H1 (cell line): Measurements from ENCODE around the gene ZNF213. TPM values are rescaled to one million over a fixed set of nuclear protein-coding genes. Genes with fewer than 3 reads are reported as not detected.

Source experiments
- BRCA1 ChIP-seq: IDR thresholded peaks from 2 replicates; pipeline ENCODE4 v1.6.1; 2012; ENCODE audit warnings: low read depth, low read length, improper control_type of control experiment
- HDAC2 ChIP-seq, 2 experiments: fragments of 300-600 bp in 1 of 2; sonication (generic) in 1 of 2; IDR thresholded peaks; 2 replicates each; pipeline ENCODE4 v1.6.1; 2011 to 2012; ENCODE audit warnings: low read depth in 2 of 2, low read length in 2 of 2, mild to moderate bottlenecking in 2 of 2, moderate library complexity in 2 of 2, borderline replicate concordance in 1 of 2, inconsistent platforms in 1 of 2
- JUND ChIP-seq: IDR thresholded peaks from 2 replicates; pipeline ENCODE4 v1.6.1; 2011; ENCODE audit warnings: mild to moderate bottlenecking, improper control_type of control experiment, low read length
- KDM1A ChIP-seq: fragments of 200-600, 300-600 bp; sonication (generic); IDR thresholded peaks from 2 replicates; pipeline ENCODE4 v1.7.1; 2016; ENCODE audit warnings: mild to moderate bottlenecking, low read length, borderline replicate concordance
- KDM5A ChIP-seq: fragments of 200-600 bp; IDR thresholded peaks from 2 replicates; pipeline ENCODE4 v1.7.1; 2012; ENCODE audit warnings: mild to moderate bottlenecking, low read length, inconsistent platforms, mixed read lengths
- NANOG ChIP-seq: IDR thresholded peaks from 2 replicates; pipeline ENCODE4 v1.6.1; 2011; ENCODE audit warnings: low read length, low read depth, mild to moderate bottlenecking, inconsistent platforms; ENCODE audit not compliant: insufficient read depth, poor library complexity, severe bottlenecking
- POLR2AphosphoS5 ChIP-seq: IDR thresholded peaks from 2 replicates; pipeline ENCODE4 v1.6.1; 2011; ENCODE audit warnings: low read depth, low read length
- SP2 ChIP-seq: IDR thresholded peaks from 2 replicates; pipeline ENCODE4 v1.6.1; 2012; ENCODE audit warnings: mild to moderate bottlenecking, low read length, inconsistent platforms
- polyA plus RNA-seq, 7 experiments: library from polyadenylated mRNA; depleted of rRNA in 3 of 7; stranded (reverse) in 5 of 7; unstranded in 2 of 7; fragments of >200 nt in 5 of 7; fragments of 200-250 nt in 2 of 7; gene quantifications; 1 replicate in 5 of 7; 2 replicates in 1 of 7; 4 replicates in 1 of 7; pipeline versions ENCODE4 v1.2.1 to v1.2.3, GENCODE V29; 2011 to 2013; ENCODE audit warnings: missing spikeins in 2 of 7, mixed read lengths in 2 of 7
- total RNA-seq: library from RNA; stranded (reverse); fragmentation: NEBNext Ultra II Directional; extraction: Animal tissue kit (Norgen Biotek cat#: 25700); gene quantifications from 2 replicates; pipeline ENCODE4 v1.2.1, GENCODE V29; 2021

ZNF213 gene
- total and polyA plus RNA-seq, 2 of the 8 experiments (the other 6 are each of a cell fraction or from before 2014, with no cell fraction given) = 1.6 to 6.9 TPM

DNA sequence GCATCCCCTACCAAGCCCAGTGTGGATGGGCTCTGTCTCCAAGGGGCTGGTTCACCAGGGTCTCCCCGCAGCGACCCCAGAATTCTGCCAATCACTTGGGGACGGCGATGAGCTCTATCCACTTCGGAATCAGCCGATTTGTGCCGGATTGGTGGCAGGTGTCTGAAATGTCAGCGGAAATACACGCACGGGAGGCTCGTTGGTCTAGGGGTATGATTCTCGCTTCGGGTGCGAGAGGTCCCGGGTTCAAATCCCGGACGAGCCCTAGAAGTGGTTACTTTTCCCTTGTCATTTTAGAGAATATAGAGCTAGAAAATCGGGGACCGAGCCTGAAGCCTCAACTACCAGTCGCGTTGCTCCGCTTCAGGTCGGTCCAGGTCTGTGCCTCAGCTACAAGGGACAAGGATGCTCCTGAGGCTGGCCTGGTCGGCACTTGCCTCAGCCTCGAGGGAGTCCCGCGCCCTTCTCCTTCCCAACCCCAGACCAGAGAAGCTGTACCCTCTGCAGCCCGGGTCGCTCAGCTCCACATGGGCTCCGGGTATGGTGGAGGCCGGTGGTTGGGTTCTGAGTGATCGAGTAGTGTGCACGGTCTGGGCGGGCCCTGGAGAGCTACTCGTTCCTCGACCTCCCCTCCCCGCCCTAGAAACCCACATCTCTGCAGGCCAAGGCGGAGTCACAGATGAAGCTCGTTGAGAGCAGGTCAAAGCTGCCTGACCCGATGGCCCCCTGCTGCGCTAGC lies 37.2 kb downstream of the ZNF213 start (continued):
- TF ChIP-seq KDM5A (no peak), NANOG (no peak), JUND (no peak), KDM1A (peak; percentile 73; the same call in 1 of the 2 replicates), BRCA1 (no peak), HDAC2 (IDR thresholded peaks at IDR 0.05; ENCODE audit: borderline replicate concordance in 1 of 2, low read depth in 2 of 2, low read length in 2 of 2) (no peak; a peak in 1 of 4 replicates), SP2 (no peak), POLR2AphosphoS5 (no peak; the same call in 1 of the 2 replicates)
